HFF-Myc (cell line): ENCODE measurements around the gene DPP10.

Source experiments
- DNase-seq: peaks from one replicate; pipeline ENCODE4 v3.0.0-alpha.2; 2011; ENCODE audit warnings: low read depth; ENCODE audit errors: extremely low read depth
- H3K4me3 ChIP-seq: replicated peaks from 2 replicates; pipeline ENCODE4 v1.5.1; 2011; ENCODE audit warnings: low read depth, mild to moderate bottlenecking, control low read depth, low read length
- CTCF ChIP-seq: IDR thresholded peaks from 2 replicates; pipeline ENCODE4 v1.5.1; 2012; ENCODE audit warnings: mild to moderate bottlenecking, low read depth, low read length, control low read depth; ENCODE audit errors: missing control alignments

DPP10 gene

DNA sequence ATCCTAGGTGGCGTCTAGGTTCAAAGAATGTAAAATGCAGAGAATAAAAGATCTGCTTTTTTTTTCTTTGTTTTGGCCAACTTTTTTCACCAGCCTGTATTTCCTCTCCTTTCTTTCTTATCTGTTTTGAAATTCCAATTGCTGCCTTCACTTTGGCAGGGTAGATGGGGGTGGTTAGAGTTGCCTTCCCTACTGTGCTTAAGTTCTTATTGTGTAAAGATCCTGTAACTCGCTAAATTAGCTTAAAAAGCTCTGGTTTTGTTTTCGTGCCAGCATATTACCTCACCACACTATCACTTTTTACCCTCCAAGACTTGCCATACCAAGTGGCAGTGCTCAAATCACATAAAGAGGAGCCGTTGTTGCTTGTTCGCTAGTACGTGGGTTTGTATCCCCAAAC is 921.7 kb downstream of the DPP10 start:
- H3K4me3 ChIP-seq, result no peak overlapping the region
- no peak for TF ChIP-seq CTCF
- DNase-seq, result no peak

DNA sequence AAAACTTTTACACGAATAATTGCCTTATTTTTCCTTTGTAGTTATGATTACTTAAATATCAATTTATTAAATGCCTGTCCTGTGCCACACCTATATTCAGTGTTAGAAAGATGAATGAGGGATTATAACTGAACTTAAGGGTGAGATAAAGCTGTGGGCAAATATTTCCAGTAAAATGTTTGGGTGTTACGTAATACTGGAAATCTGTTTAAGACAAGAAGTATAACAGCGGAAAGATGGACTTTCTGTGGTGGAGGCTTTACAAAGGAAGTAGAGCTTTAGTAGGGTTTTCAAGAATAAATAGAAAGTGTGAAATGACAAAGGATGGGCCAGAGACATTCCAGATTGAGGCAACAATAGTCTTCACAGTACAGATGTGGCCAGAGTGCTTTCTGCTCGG is 927.0 kb downstream of the DPP10 start:
- H3K4me3 ChIP-seq, result no peak overlapping the region
- no peak for TF ChIP-seq CTCF
- no peak for DNase-seq

GRCh38 chr2:115374981-115375380 is 932.5 kb downstream of the DPP10 start:
- no peak for TF ChIP-seq CTCF
- H3K4me3 ChIP-seq, result no peak overlapping the region
- no peak for DNase-seq

GRCh38 chr2:115384399-115384798 is 942.0 kb downstream of the DPP10 start:
- no peak for DNase-seq
- no peak for TF ChIP-seq CTCF
- no peak overlapping the region for H3K4me3 ChIP-seq

GRCh38 chr2:115386465-115386864 is 944.0 kb downstream of the DPP10 start:
- H3K4me3 ChIP-seq, result no peak overlapping the region
- TF ChIP-seq CTCF, result no peak
- DNase-seq, result no peak

- TF ChIP-seq CTCF, result no peak
- no peak overlapping the region for H3K4me3 ChIP-seq
- DNase-seq, result no peak
Observed at GRCh38 chr2:115389024-115389423, 946.6 kb downstream of the DPP10 start.

- TF ChIP-seq CTCF, result no peak
- no peak for DNase-seq
- H3K4me3 ChIP-seq, result no peak overlapping the region
Observed at GRCh38 chr2:115389898-115390565, 947.6 kb downstream of the DPP10 start.
